MM.1S (cell line): ENCODE measurements around the gene ADCY6.

ENCODE experiments used
- CTCF ChIP-seq: fragments of 300-600 bp; sonication (generic); IDR thresholded peaks from 2 replicates; pipeline ENCODE4 v1.5.1; 2016; ENCODE audit warnings: antibody characterized with exemption, low read length, mixed read lengths
- EZH2 ChIP-seq: fragments of 300-600 bp; sonication (generic); optimal IDR thresholded peaks from 2 replicates; pipeline ENCODE3; 2017; ENCODE audit warnings: low read depth, mild to moderate bottlenecking, antibody characterized with exemption, low read length, mixed read lengths
- EZH2phosphoT487 ChIP-seq: fragments of 300-600 bp; sonication (generic); IDR thresholded peaks from 2 replicates; pipeline ENCODE4 v1.6.1; 2018; ENCODE audit warnings: antibody characterized with exemption, low read length

- no peak for TF ChIP-seq CTCF
- no peak for TF ChIP-seq EZH2
- TF ChIP-seq EZH2phosphoT487, result no peak
These were observed 33.2 kb upstream of the ADCY6 start for GRCh38 chr12:48822139-48822538.
